ENCODE results near the gene CLINT1. TPM values are rescaled to one million over a fixed set of nuclear protein-coding genes. Genes with fewer than 3 reads are reported as not detected.

Gene CLINT1
- total and polyA plus RNA-seq, 2 experiments from 2014 or later = 71.7 to 101 TPM

DNA sequence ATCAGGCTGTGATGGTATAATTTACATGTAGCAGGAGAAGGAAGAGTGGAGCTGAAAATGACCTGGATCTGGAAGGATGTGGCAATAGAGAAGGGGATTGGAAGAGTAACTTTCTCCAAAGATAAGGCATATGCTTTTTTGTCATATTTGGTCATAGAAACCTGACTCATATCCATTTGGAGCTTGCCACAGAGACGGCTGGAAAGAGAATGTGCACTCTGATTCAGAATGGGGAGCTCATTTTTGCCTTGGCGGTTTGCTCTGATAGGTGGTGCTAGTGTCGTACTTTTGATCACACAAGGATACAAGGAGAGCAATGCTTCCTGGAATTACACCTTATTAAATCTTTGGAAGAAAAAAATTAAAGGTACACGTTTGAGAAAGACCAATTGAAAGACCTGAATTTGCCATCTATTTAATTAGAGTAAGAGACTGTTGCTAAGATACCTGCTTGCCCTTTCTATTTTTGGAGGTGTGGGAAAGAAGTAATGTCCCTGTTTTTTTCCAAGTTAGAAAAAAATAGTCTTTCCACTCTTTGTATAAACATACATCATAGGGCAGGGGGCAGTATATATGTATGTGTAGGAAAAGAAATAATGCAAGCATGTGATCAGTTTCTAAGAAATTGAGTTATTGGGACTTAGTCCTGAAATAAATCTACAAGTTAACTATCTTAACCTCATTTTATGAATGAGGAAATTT, 110.0 kb downstream of the CLINT1 start (continued):
- TF ChIP-seq, protein P1, sequence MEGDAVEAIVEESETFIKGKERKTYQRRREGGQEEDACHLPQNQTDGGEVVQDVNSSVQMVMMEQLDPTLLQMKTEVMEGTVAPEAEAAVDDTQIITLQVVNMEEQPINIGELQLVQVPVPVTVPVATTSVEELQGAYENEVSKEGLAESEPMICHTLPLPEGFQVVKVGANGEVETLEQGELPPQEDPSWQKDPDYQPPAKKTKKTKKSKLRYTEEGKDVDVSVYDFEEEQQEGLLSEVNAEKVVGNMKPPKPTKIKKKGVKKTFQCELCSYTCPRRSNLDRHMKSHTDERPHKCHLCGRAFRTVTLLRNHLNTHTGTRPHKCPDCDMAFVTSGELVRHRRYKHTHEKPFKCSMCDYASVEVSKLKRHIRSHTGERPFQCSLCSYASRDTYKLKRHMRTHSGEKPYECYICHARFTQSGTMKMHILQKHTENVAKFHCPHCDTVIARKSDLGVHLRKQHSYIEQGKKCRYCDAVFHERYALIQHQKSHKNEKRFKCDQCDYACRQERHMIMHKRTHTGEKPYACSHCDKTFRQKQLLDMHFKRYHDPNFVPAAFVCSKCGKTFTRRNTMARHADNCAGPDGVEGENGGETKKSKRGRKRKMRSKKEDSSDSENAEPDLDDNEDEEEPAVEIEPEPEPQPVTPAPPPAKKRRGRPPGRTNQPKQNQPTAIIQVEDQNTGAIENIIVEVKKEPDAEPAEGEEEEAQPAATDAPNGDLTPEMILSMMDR (conservative IDR thresholded peaks at IDR 0.05; ENCODE audit: low read depth in 2 of 2) = peak in 1 of 2 experiments; percentile 33; a peak in 2 of 4 replicates
- TF ChIP-seq EZH2 (IDR thresholded peaks at IDR 0.05; ENCODE audit: low read depth, unreplicated experiment) (no peak), EZH2phosphoT487 (IDR thresholded peaks at IDR 0.05; ENCODE audit: unreplicated experiment) (no peak), NANOG (IDR thresholded peaks at IDR 0.05; ENCODE audit: borderline replicate concordance) (no peak), CREB1 (CRISPR knock-in tag; IDR thresholded peaks at IDR 0.05; ENCODE audit: low read depth) (no peak), JUNB (IDR thresholded peaks at IDR 0.05; ENCODE audit: unreplicated experiment) (no peak), STAT1 (IDR thresholded peaks at IDR 0.05; ENCODE audit: unreplicated experiment) (no peak)

DNA sequence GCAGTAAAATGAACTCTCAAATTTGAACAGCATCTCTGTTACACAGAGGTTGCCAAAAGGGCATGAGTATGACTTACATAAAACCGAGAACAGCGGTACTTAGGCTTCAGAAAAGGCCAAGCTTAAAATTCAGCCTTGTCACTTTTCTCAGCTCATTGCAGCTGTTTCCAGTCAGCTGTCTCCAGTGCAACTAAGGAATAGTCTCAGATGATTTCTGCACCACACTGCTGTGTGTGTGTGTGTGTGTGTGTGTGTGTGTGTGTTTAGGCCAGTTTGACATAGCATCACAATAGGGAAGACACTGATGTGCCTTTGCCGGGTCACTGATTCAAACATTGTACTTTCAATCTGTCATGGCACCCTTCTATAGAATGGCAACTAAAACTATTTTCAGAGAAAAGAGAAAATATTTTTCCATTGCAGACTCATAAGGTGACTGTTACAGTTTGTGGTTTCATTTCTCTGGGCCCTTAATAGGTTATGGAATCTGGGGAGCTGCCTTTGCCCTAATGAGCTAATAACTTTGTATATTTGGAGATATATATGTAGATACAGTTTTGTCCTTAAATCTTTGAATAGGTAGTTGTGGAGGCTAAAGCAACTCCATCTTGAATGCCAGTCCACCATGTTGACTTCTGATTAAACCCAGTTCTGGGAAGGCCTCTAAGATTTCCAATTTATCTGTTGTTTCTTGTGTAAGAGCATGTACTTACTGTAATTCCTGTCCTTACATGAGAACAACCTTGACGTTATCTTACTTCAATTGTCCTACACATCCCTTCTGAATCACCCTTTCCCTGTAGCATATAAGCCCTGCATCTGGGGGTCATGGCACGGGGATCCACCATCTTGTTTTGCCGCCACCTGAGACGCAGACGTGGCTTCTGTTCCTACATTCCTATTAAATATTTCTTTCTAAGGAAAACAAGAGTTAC, 110.9 kb downstream of the CLINT1 start:
- no peak for ATAC-seq
- no peak overlapping the region for H3K4me3 ChIP-seq
- Mint-ChIP-seq H3K27ac (peak overlapping the region; percentile 43; the same call in 1 of the 2 replicates), H3K36me3 (ENCODE audit: low read depth) (no peaks in the 10 kb centered on the region; the same call in 2 of the 3 replicates), H3K4me1 (peaks cover 12% of the 10 kb centered on the region; the same call in 2 of the 3 replicates), H3K4me3 (no peak overlapping the region), H3K27me3 (ENCODE audit: insufficient read depth, low read depth, poor library complexity) (peaks cover 13% of the 10 kb centered on the region), H3K9me3 (no peaks in the 10 kb centered on the region; the same call in 2 of the 3 replicates)
- DNase-seq (ENCODE audit: low spot score) = no peak
- no peaks in the 10 kb centered on the region for H4K20me1 ChIP-seq (replicated peaks; ENCODE audit: insufficient read depth)
- no peaks in the 10 kb centered on the region for H3K79me2 ChIP-seq (replicated peaks; ENCODE audit: insufficient read depth)
- H3F3A ChIP-seq (replicated peaks; ENCODE audit: low read depth) = no peaks in the 10 kb centered on the region
- no peak overlapping the region for H3K27ac ChIP-seq (ENCODE audit: low read depth)
- no peak overlapping the region for H3K4me2 ChIP-seq
- H2AFZ ChIP-seq = no peak overlapping the region
- H3K9me2 ChIP-seq (ENCODE audit: insufficient read depth) = no peaks in the 10 kb centered on the region
- H3K27me3 ChIP-seq (ENCODE audit: insufficient read depth) = peaks cover 21% of the 10 kb centered on the region
- H3K36me3 ChIP-seq (ENCODE audit: insufficient read depth) = no peaks in the 10 kb centered on the region
- peaks cover 3% of the 10 kb centered on the region; the same call in 1 of the 2 replicates for H3K4me1 ChIP-seq (ENCODE audit: insufficient read depth)
- TF ChIP-seq, protein P2, sequence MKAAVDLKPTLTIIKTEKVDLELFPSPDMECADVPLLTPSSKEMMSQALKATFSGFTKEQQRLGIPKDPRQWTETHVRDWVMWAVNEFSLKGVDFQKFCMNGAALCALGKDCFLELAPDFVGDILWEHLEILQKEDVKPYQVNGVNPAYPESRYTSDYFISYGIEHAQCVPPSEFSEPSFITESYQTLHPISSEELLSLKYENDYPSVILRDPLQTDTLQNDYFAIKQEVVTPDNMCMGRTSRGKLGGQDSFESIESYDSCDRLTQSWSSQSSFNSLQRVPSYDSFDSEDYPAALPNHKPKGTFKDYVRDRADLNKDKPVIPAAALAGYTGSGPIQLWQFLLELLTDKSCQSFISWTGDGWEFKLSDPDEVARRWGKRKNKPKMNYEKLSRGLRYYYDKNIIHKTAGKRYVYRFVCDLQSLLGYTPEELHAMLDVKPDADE (IDR thresholded peaks at IDR 0.05) = no peak
- TF ChIP-seq EZH2 (IDR thresholded peaks at IDR 0.05; ENCODE audit: low read depth, unreplicated experiment) = no peak
- TF ChIP-seq JUNB (IDR thresholded peaks at IDR 0.05; ENCODE audit: unreplicated experiment) = no peak
- TF ChIP-seq POLR2AphosphoS5 (IDR thresholded peaks at IDR 0.05; ENCODE audit: low read depth) = no peak
- TF ChIP-seq, protein P1 (conservative IDR thresholded peaks at IDR 0.05; ENCODE audit: low read depth in 2 of 2) = no peak
- no peak for TF ChIP-seq ZNF331 (CRISPR knock-in tag; IDR thresholded peaks at IDR 0.05; ENCODE audit: low read depth)
- TF ChIP-seq NANOG (IDR thresholded peaks at IDR 0.05; ENCODE audit: borderline replicate concordance) = no peak
- TF ChIP-seq ZNF114 (CRISPR knock-in tag; IDR thresholded peaks at IDR 0.05) = no peak
- no peak for TF ChIP-seq STAT1 (IDR thresholded peaks at IDR 0.05; ENCODE audit: unreplicated experiment)
